K562 (cell line): ENCODE results near the gene EGR1. TPM values are rescaled to one million over a fixed set of nuclear protein-coding genes. Genes with fewer than 3 reads are reported as not detected.
A peak's percentile ranks its signal among the peaks of the same experiment; 100 is the strongest.

Experiments used
- ARID3B ChIP-seq: fragments of 250-450 bp; sonication (Bioruptor Pico); IDR thresholded peaks from 2 replicates; pipeline ENCODE4 v1.4.0; 2020; ENCODE audit warnings: borderline replicate concordance
- LCOR ChIP-seq: sonication (generic); formaldehyde crosslinking; IDR thresholded peaks from 2 replicates; pipeline ENCODE4 v1.8.0; 2022; ENCODE audit warnings: mild to moderate bottlenecking, missing genetic modification reagents
- NCOA6 ChIP-seq: fragments of 450-650 bp; IDR thresholded peaks from 2 replicates; pipeline ENCODE4 v1.6.1; 2017; ENCODE audit warnings: mild to moderate bottlenecking
- POLR2G ChIP-seq: fragments of 200-400 bp; formaldehyde crosslinking; IDR thresholded peaks from 2 replicates; pipeline ENCODE4 v1.6.1; 2017; ENCODE audit warnings: low read depth, mild to moderate bottlenecking, antibody characterized with exemption, low read length, moderate library complexity
- ZBTB11 ChIP-seq, 3 experiments: fragments of 200-800 bp in 1 of 3; fragments of 250-450 bp in 1 of 3; fragments of 450-650 bp in 1 of 3; sonication (Bioruptor Pico) in 1 of 3; sonication (Bioruptor generic) in 1 of 3; formaldehyde crosslinking in 1 of 3; IDR thresholded peaks; 2 replicates each; pipeline versions ENCODE4 v1.6.1 to v1.8.0; 2016 to 2022; ENCODE audit warnings: mild to moderate bottlenecking in 2 of 3, missing genetic modification characterization in 2 of 3, missing compliant biosample characterization in 1 of 3, moderate library complexity in 1 of 3
- polyA plus RNA-seq, 8 experiments: library from polyadenylated mRNA; depleted of rRNA in 4 of 8; stranded (reverse) in 5 of 8; unstranded in 3 of 8; fragments of >200 nt; fragmentation: Nextera tagmentation in 2 of 8; fragmentation: Illumina TruSeq in 1 of 8; extraction: Ambion mirVana in 2 of 8; extraction: Trizol in 1 of 8; gene quantifications; 2 replicates each; pipeline versions ENCODE4 v1.2.1 to v1.2.3, GENCODE V29; 2011 to 2014; ENCODE audit warnings: inconsistent platforms in 1 of 8, missing spikeins in 1 of 8
- total RNA-seq, 7 experiments: library from RNA; depleted of rRNA in 6 of 7; stranded (reverse); fragments of >200 nt in 6 of 7; fragmentation: Illumina TruSeq in 2 of 7; extraction: Trizol in 2 of 7; gene quantifications; 2 replicates each; pipeline versions ENCODE4 v1.2.1 to v1.2.3, GENCODE V29; 2011 to 2021; ENCODE audit warnings: low replicate concordance in 1 of 7

The EGR1 gene
- total and polyA plus RNA-seq, 9 of the 15 experiments (the other 6 are each of a cell fraction or from before 2014, with no cell fraction given) = 1.3 to 132 (median 21.5) TPM

- TF ChIP-seq ZBTB11 (CRISPR knock-in tag; IDR thresholded peaks at IDR 0.05) (peak in 1 of 3 experiments; percentile 87; a peak in 2 of 6 replicates), POLR2G (peak; percentile 80), ARID3B (peak; percentile 14; the same call in 1 of the 2 replicates), LCOR (CRISPR knock-in tag) (no peak; the same call in none of the 2 replicates), NCOA6 (no peak)
- TF ChIP-seq, all 486 proteins: peak for 145
Measured at GRCh38 chr5:138464388-138465260, 655 bp upstream of the EGR1 start (continued).
